K562 (cell line): ENCODE results near the gene VPS9D1.

Source experiments
- CEBPB ChIP-seq: fragments of 450-650 bp; IDR thresholded peaks from 2 replicates; pipeline ENCODE4 v1.6.1; 2016; ENCODE audit warnings: missing genetic modification characterization, missing compliant biosample characterization
- TBL1XR1 ChIP-seq, 2 experiments: IDR thresholded peaks; 2 replicates each; pipeline ENCODE4 v1.6.1; 2012; ENCODE audit warnings: improper control_type of control experiment in 2 of 2, low read length in 2 of 2, mild to moderate bottlenecking in 1 of 2

- TF ChIP-seq TBL1XR1 (IDR thresholded peaks at IDR 0.05; ENCODE audit: low read length in 2 of 2): no peak
- TF ChIP-seq CEBPB (tag): no peak
Measured at GRCh38 chr16:89689142-89689541, 31.6 kb downstream of the VPS9D1 start.
